Left lobe of liver (tissue), 2 donors: ENCODE data around the gene SMAD9. TPM values are rescaled to one million over a fixed set of nuclear protein-coding genes. Genes with fewer than 3 reads are reported as not detected.
A peak's percentile ranks its signal among the peaks of the same experiment; 100 is the strongest.

Experiments
- ATAC-seq: fragments of 200-7000 bp; cut with Tn5 transposase; one replicate; pipeline ENCODE4 v1.9.1; 2020; ENCODE audit warnings: mild to moderate bottlenecking, moderate library complexity
- DNase-seq: peaks from one replicate; pipeline ENCODE4 v3.0.0-alpha.2; 2020; ENCODE audit warnings: low spot score
- total RNA-seq: library from RNA; stranded (reverse); gene quantifications from one replicate; pipeline ENCODE4 v1.2.1, GENCODE V29; 2021
- donor health status: DM: no; HTN: no; CAD: no; lungs with moderate emphysema.
- donor health status: DM: no; HTN: yes; CAD: no.

The SMAD9 gene
- total RNA-seq, 1 donor from 2014 or later, result 0.70 TPM

DNA sequence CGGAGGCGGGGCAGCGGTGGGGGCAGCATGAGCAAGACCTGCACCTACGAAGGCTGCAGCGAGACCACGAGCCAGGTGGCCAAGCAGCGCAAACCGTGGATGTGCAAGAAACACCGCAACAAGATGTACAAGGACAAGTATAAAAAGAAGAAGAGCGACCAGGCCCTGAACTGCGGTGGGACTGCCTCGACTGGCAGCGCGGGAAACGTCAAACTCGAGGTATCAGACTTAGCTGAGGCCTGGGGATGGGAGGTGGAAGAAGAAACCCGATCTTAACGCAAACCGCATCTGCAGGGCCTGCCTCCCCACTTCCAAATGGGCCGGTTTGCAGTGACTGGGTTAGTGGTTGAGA lies 100.3 kb downstream of the SMAD9 start:
- DNase-seq, result no peak
- peak; percentile 21 for ATAC-seq

DNA sequence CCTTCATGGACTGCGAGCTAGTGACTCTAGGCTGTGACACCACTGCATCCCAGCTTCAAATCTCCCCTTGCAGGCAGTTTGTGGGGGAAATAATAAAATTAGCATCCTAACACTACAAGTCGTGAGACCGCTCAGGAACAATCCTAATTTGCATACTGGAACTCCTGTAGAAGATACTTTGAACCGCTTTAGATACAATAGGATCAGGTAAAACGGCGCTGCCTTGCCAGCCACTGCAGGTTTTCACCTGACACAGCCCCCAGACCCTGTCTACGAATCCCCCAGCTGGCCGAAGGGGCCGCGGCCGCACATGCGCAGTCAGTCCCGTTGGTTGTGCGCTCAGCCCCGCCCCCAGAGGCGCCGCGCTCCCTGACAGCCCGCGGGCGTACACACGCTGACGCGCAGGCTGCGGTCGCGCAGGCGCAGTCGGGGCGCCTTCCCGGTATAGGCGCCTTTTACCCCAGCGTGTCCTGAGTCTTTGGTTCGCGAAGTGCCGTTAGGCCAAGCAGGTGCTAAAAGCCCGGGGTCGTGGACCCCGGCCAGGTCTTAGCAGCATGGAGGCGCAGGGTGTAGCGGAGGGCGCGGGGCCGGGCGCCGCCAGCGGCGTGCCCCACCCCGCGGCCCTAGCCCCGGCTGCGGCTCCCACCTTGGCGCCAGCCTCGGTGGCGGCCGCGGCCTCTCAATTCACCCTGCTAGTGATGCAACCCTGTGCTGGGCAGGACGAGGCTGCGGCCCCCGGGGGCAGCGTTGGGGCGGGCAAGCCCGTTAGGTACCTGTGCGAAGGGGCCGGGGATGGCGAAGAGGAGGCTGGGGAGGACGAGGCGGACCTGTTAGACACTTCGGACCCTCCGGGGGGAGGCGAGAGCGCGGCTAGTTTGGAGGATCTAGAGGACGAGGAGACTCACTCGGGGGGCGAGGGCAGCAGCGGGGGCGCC lies 101.0 kb downstream of the SMAD9 start, which contains the start of gene RFXAP:
TSS of gene RFXAP (plus strand) at position 419 of the 935 bp plus-strand sequence. CDS start at position 555, 136 bp downstream.
- peak; percentile 93 for DNase-seq
- peak; percentile 97 for ATAC-seq

DNA sequence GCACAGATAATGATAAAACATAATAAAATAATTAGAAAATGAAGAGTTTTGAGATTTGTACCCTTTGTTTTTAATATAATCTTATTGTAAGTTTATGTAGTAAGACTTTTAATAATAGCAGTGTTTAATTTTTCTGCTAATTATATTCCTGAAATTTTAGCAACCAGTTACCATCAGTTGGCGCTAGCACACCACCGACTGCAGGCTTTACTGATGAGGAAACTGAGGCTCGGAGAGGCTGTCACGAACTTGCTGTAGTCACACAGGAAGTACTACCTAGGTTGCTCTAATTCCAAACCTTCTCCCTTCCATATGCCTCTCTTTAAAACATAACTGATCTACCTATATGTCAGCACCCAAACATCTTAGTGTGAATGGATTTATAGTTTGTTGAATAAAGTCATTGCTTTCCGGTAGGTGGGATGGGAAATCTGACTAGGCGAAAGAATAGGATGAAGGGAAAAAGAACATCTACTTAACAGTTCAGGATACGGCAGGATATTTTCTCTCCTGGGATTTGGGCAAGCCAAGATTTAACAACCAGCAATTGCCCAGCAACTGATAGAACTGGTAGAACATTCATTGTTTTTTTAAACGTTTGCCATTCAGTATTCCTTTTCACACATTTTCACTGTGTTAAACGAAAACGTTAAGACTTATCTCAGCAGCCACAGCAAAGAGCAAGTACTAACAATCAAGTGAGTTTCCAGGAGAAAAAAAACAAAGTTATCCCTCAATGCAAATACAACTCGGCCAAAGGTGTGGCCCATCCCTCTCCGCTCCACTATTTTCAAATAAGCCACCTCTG lies 101.8 kb downstream of the SMAD9 start:
- ATAC-seq, result peak; percentile 26
- DNase-seq, result no peak

DNA sequence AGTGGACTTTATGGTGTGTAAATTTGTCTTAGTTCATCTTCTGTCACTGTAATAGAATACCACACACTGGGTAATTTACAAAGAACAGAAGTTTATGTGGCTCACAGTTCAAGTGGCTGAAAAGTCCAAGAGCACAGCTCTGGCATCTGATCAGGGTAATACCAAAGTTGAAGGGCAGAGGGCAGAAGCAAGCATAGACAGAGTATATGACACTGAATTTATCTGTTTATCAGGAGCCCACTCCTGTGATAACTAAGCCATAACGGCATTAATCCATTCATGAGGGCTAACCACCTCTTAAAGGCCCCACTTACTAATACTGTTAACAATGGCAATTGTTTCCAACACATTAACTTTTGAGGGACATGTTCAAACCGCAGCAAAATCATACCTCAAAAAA lies 105.0 kb downstream of the SMAD9 start:
- DNase-seq (no peak), ATAC-seq (no peak)

DNA sequence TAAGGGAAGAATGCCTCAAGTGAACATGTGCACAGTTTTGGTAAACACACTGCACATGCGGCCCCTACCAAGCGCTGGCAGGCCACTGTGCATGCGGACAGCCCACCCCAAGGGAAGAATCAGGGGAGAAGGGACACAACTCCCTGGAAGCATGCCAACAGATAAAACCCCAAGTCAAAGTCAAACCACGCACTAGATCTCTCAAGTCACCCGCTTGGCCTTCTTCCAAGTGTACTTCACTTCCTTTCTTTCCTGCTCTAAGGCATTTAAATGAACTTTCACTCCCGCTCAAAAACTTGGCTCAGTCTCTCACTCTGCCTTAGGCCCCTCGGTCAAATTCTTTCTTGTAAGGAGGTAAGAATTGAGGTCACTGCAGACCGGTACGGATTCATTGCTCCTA lies 105.6 kb downstream of the SMAD9 start:
- DNase-seq, result no peak
- no peak for ATAC-seq

DNA sequence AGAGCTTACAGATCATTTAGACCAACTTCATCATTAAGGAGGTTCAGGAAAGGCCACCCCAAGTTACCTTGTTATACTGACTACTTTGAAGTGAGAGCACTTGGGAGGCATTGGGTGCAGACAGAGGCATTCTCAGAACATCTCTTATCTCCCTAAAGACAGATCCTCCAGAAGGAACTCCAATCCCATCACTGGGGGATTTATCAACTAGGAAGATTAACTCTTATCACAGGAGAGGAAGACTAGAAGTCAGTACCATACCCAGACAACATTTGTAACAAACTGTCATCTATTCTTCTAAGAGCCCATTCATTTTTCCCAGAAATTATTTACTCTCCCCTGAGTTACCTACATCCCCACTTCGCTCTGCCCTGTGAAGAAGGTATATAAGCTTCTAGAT lies 106.8 kb downstream of the SMAD9 start:
- no peak for DNase-seq
- ATAC-seq, result no peak

DNA sequence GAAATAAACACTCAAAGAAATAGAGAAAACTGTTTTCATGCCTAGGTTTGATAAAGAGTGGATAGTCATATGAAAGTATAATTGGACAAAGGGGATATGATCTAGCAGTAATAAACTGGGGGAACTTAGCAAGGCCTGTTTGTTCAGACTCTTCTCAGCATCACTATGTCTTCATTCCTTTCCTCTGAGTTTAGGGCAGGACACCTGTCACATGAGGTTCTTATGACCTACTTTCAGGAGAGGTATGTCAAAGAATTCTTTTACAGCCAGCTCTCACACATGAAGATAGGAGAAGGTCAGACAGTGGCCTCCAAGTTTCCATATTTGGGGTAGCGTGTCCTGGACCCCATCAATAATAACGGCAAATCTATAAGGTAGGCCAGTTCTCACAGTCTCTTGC lies 112.4 kb downstream of the SMAD9 start:
- ATAC-seq (no peak), DNase-seq (no peak)

DNA sequence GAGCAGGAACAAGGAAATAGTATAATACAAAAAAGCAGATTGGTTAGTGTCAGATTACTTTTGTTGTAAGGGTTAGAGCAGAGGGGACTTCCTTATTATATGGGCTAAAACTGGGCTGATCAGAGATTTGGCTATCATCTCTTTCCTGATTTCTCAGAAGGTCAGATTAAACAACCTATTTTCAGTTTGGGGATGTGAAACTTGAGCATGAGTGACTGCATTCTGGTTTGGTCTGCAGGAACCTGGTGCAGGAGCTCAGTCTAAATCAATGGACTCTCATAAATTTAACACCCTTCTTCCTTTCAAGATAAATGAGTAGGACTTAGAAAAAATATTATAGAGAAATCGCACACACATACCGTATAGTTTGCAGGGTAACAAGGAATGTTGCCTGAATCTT lies 113.9 kb downstream of the SMAD9 start:
- ATAC-seq (no peak), DNase-seq (no peak)

DNA sequence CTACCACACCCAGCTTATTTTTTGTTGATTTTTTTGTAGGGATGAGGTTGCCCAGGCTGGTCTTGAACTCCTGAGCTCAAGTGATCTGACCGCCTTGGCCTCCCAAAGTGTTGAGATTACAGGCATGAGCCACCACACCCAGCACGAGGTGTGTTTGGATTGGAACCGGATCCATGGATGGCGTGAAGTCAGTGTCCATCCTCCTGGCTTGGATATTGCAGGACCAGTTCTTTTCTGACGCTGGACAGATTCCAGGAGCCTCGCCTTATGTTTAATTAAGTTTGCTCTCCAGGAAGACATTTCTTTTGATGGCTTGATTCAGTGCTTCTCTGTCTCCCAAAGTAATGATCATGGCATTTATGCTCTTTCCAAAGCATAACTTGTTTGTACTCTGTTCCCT lies 115.5 kb downstream of the SMAD9 start:
- ATAC-seq (no peak), DNase-seq (no peak)

DNA sequence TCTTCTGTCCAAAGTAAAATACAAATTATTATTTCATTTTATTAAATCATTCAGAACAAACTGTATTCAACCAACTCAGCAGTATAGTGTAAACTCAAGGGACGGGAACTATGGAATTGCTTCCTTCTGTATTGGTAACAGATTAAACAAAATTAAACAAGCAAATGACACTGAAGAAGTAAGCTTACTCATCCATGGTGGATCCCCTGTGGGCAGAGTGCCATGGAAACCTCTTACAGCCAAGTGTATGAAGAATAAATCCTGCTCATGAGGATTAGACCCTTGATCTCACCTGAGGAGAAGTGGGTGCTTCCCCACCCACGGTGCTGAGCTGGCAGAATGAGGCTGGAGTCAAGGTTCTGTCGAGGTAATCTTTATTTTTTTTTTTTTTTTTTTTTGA lies 119.0 kb downstream of the SMAD9 start:
- DNase-seq (no peak), ATAC-seq (no peak)

DNA sequence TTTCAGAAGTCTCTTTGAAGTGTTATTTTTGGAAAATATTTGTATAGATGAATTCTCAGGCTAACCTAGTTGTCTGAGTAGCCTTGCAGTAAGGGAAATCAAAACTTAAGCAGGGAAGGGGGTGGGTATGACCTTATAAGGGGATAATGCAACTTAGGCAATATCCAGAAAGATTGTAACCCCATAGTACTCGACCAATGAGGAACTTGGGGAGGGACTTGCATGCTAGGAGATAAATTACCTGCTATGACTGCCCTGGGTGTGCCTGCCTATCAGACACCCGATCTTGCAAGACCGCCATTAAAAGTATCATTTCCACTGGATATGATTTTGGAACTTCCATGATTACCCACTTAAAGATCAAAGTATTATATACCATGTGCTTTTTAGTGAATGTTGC lies 124.0 kb downstream of the SMAD9 start:
- ATAC-seq, result no peak

DNA sequence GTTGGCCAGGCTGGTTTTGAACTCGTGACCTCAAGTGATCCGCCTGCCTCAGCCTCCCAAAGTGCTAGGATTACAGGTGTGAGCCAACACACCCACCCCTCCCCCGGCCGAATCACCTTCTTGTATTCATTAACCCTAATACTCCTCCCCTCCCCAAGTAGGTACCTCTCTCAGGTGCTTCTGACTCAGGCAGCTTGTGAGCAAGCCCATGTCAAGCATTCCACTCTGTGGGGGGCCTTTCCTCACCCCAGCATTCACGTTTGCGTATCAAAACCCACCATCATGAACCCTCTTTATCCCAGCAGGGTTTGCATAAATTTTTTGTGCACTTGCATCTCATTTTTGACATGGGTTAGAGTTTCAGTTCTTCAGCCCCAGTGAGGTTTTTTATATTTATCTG lies 124.6 kb downstream of the SMAD9 start:
- no peak for ATAC-seq
- DNase-seq, result no peak

More for the DNA sequence above, 124.0 kb downstream of the SMAD9 start:
- DNase-seq, result no peak

Other genes with a start within 250 kb of the SMAD9 start
- gene SERTM1, start 246.2 kb downstream of the SMAD9 start, total RNA-seq, result not detected
- 0.75 TPM for gene RFXAP, start 101.0 kb downstream of the SMAD9 start, total RNA-seq
- gene ALG5, start 79.1 kb upstream of the SMAD9 start, total RNA-seq, result 22.5 TPM
- gene EXOSC8, start 80.5 kb upstream of the SMAD9 start, total RNA-seq, result 10.2 TPM
- gene SUPT20H, start 139.4 kb upstream of the SMAD9 start, total RNA-seq, result 15.1 TPM
- not detected for gene CSNK1A1L, start 185.4 kb upstream of the SMAD9 start, total RNA-seq